ENCODE results near the gene MORC1. TPM values are rescaled to one million over a fixed set of nuclear protein-coding genes. Genes with fewer than 3 reads are reported as not detected.

Gene MORC1
- total RNA-seq, 1 experiment from 2014 or later, result not detected

DNA sequence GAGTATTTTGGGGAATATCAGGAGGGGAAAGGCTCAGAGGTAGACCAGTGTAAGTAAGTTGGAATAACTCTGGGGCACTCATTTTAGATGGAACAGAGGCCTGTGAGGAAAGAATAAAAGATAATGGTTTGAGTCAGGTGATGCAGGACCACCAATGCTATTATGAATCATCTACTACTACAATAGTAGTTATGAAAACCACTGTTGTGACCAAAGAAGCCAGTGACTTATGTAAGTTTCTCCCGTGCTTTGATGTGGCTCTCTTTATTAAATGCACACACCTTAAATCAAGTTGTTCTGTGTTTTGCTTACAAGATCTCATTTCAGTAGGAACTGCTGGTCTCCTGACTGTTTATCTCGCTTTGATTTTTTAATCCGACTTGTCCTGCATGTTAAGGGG is 151.2 kb downstream of the MORC1 start:
- H3K4me3 ChIP-seq (ENCODE audit: low read depth in 2 of 2, low read length in 2 of 2), result no peak overlapping the region
- no peaks in the 10 kb centered on the region for H3K9me3 ChIP-seq (ENCODE audit: control insufficient read depth, insufficient read depth, low read depth, low read length)
- in situ Hi-C loops (cut with HindIII; ENCODE audit: low pct_unique_long_range_greater_than_20kb, low sequenced_read_pairs), result no loop called here
- TF ChIP-seq, protein P1, sequence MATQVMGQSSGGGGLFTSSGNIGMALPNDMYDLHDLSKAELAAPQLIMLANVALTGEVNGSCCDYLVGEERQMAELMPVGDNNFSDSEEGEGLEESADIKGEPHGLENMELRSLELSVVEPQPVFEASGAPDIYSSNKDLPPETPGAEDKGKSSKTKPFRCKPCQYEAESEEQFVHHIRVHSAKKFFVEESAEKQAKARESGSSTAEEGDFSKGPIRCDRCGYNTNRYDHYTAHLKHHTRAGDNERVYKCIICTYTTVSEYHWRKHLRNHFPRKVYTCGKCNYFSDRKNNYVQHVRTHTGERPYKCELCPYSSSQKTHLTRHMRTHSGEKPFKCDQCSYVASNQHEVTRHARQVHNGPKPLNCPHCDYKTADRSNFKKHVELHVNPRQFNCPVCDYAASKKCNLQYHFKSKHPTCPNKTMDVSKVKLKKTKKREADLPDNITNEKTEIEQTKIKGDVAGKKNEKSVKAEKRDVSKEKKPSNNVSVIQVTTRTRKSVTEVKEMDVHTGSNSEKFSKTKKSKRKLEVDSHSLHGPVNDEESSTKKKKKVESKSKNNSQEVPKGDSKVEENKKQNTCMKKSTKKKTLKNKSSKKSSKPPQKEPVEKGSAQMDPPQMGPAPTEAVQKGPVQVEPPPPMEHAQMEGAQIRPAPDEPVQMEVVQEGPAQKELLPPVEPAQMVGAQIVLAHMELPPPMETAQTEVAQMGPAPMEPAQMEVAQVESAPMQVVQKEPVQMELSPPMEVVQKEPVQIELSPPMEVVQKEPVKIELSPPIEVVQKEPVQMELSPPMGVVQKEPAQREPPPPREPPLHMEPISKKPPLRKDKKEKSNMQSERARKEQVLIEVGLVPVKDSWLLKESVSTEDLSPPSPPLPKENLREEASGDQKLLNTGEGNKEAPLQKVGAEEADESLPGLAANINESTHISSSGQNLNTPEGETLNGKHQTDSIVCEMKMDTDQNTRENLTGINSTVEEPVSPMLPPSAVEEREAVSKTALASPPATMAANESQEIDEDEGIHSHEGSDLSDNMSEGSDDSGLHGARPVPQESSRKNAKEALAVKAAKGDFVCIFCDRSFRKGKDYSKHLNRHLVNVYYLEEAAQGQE (IDR thresholded peaks at IDR 0.05; ENCODE audit: insufficient read depth in 1 of 2, low read depth in 2 of 2, low read length in 1 of 2), result no peak
- TF ChIP-seq POLR2AphosphoS5 (IDR thresholded peaks at IDR 0.05; ENCODE audit: low read depth, low read length) (no peak), TCF7L2 (IDR thresholded peaks at IDR 0.05; ENCODE audit: low read depth, low read length) (no peak), SIN3A (IDR thresholded peaks at IDR 0.05; ENCODE audit: borderline replicate concordance, insufficient read depth, low read depth, low read length) (no peak), CTCF (IDR thresholded peaks at IDR 0.05) (no peak)
- no peaks in the 10 kb centered on the region; the same call in 1 of the 2 replicates for H3K27me3 ChIP-seq (ENCODE audit: control insufficient read depth, insufficient read depth, low read length)
- no peak for ATAC-seq
- H3K27ac ChIP-seq (ENCODE audit: low read length), result no peak overlapping the region
- intact Hi-C loops (cut with micrococcal nuclease; ENCODE audit: unreplicated experiment), result no loop called here
- H3K36me3 ChIP-seq (ENCODE audit: control insufficient read depth, insufficient read depth, low read length), result no peaks in the 10 kb centered on the region
- no peak for DNase-seq (ENCODE audit: low read depth, low spot score)
- ChIA-PET POLR2A (no interaction called here), CTCF (no interaction called here)
- BruUV-seq (replicated peaks), result no TSS peak
- H3K4me1 ChIP-seq (ENCODE audit: control insufficient read depth, insufficient read depth, low read length), result no peaks in the 10 kb centered on the region

DNA sequence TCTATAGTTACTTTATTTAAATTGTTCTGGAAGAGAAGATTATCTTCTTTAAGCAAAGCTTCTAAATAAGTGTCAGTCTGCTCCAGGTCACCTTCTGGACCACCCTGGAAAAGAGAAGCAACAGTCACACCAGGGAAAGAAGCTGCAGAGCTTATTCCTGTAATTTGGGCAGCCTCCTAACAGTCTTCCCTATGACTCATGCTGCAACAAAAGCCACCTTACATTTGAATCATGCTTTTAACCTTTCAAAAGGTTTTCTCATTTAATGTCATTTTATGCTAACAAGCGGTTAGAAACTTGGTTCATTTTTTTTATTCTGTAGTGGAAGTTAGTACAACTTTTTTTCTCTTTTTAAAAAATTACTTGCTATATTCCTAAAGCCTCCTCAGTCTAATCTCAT is 158.9 kb downstream of the MORC1 start:
- intact Hi-C loops (cut with micrococcal nuclease; ENCODE audit: unreplicated experiment), result no loop called here
- DNase-seq (ENCODE audit: low read depth, low spot score), result no peak
- no peaks in the 10 kb centered on the region for H3K9me3 ChIP-seq (ENCODE audit: control insufficient read depth, insufficient read depth, low read depth, low read length)
- no peak overlapping the region for H3K27ac ChIP-seq (ENCODE audit: low read length)
- ChIA-PET CTCF (no interaction called here), POLR2A (interaction anchor here (0.6 kb wide), 1 partner anchor 45 kb away, joined by 3 read pairs; no protein-coding TSS in a partner anchor)
- BruUV-seq (replicated peaks), result no TSS peak
- H3K27me3 ChIP-seq (ENCODE audit: control insufficient read depth, insufficient read depth, low read length), result no peaks in the 10 kb centered on the region; the same call in 1 of the 2 replicates
- no peak for TF ChIP-seq SIN3A (IDR thresholded peaks at IDR 0.05; ENCODE audit: borderline replicate concordance, insufficient read depth, low read depth, low read length)
- no peak overlapping the region for H3K4me3 ChIP-seq (ENCODE audit: low read depth in 2 of 2, low read length in 2 of 2)
- in situ Hi-C loops (cut with HindIII; ENCODE audit: low pct_unique_long_range_greater_than_20kb, low sequenced_read_pairs), result no loop called here
- ATAC-seq, result no peak
- no peaks in the 10 kb centered on the region for H3K4me1 ChIP-seq (ENCODE audit: control insufficient read depth, insufficient read depth, low read length)
- H3K36me3 ChIP-seq (ENCODE audit: control insufficient read depth, insufficient read depth, low read length), result no peaks in the 10 kb centered on the region

DNA sequence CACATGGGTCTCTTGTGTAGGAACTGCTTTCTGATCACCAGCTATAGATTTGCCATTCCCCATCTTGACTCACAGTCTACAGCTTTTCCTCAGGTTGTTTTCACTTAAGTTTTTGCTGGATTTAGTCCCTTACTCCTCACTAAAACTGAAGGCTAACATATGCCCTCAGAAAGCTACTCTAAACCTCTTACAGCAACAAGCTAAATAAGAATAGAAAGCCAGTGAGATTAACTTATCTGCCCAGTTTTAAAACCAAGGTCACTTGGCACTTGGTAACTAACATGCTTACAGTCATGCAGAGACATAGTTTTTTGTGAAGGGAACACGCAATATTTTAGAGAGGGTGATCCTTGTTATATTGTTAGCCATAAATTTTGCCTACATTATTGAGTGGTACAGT is 164.2 kb downstream of the MORC1 start, which contains the start of gene GUCA1C:
GUCA1C (minus strand) TSS at position 180 of the 400 bp plus-strand sequence; CDS start at position 63, 117 bp downstream.
- intact Hi-C loops (cut with micrococcal nuclease; ENCODE audit: unreplicated experiment), result no loop called here
- ATAC-seq (no peak), DNase-seq (ENCODE audit: low read depth, low spot score) (no peak)
- TF ChIP-seq CTCF (IDR thresholded peaks at IDR 0.05) (no peak), TCF7L2 (IDR thresholded peaks at IDR 0.05; ENCODE audit: low read depth, low read length) (no peak), SIN3A (IDR thresholded peaks at IDR 0.05; ENCODE audit: borderline replicate concordance, insufficient read depth, low read depth, low read length) (no peak), POLR2AphosphoS5 (IDR thresholded peaks at IDR 0.05; ENCODE audit: low read depth, low read length) (no peak)
- TF ChIP-seq, protein P1 (IDR thresholded peaks at IDR 0.05; ENCODE audit: insufficient read depth in 1 of 2, low read depth in 2 of 2, low read length in 1 of 2), result no peak
- in situ Hi-C loops (cut with HindIII; ENCODE audit: low pct_unique_long_range_greater_than_20kb, low sequenced_read_pairs), result no loop called here
- CTCF ChIA-PET, result no interaction called here
- no TSS peak for BruUV-seq (replicated peaks)
- Histone ChIP-seq H3K9me3 (ENCODE audit: control insufficient read depth, insufficient read depth, low read depth, low read length) (no peaks in the 10 kb centered on the region), H3K27ac (ENCODE audit: low read length) (no peak within 1 kb of the TSS), H3K27me3 (ENCODE audit: control insufficient read depth, insufficient read depth, low read length) (no peaks in the 10 kb centered on the region; the same call in 1 of the 2 replicates), H3K4me3 (ENCODE audit: low read depth in 2 of 2, low read length in 2 of 2) (no peak within 1 kb of the TSS), H3K4me1 (ENCODE audit: control insufficient read depth, insufficient read depth, low read length) (no peaks in the 10 kb centered on the region), H3K36me3 (ENCODE audit: control insufficient read depth, insufficient read depth, low read length) (no peaks in the 10 kb centered on the region)
- POLR2A ChIA-PET, result no interaction called here

Measured in Panc1 (cell line).